Skeletal muscle satellite cell (primary cell): ENCODE measurements around the gene RPP30.
"Not testable (repeated sequence)": the region's sequence is repeated elsewhere in the genome, so short reads cannot be mapped to it uniquely, and the experiment has no call there.

Experiments
- H3K27me3 ChIP-seq: 2 replicates; pipeline ENCODE4 v1.7.0; 2013; ENCODE audit warnings: low read length; ENCODE audit not compliant: control insufficient read depth, insufficient read depth
- H3K36me3 ChIP-seq: 2 replicates; pipeline ENCODE4 v1.7.0; 2013; ENCODE audit warnings: mild to moderate bottlenecking, control low read depth, low read length; ENCODE audit not compliant: insufficient read depth
- H3K4me1 ChIP-seq: 2 replicates; pipeline ENCODE4 v1.7.0; 2013; ENCODE audit warnings: low read length; ENCODE audit not compliant: control insufficient read depth, insufficient read depth
- H3K4me2 ChIP-seq: 2 replicates; pipeline ENCODE4 v1.7.0; 2013; ENCODE audit warnings: mild to moderate bottlenecking, low read length
- H3K4me3 ChIP-seq: 2 replicates; pipeline ENCODE4 v1.7.0; 2013; ENCODE audit warnings: low read length
- H3K9ac ChIP-seq: 2 replicates; pipeline ENCODE4 v1.7.0; 2013; ENCODE audit warnings: mild to moderate bottlenecking, low read depth, low read length, moderate library complexity
- H3K9me3 ChIP-seq: replicated peaks from 2 replicates; pipeline ENCODE4 v1.7.0; 2013; ENCODE audit warnings: mild to moderate bottlenecking, control low read depth, low read length

The RPP30 gene

DNA sequence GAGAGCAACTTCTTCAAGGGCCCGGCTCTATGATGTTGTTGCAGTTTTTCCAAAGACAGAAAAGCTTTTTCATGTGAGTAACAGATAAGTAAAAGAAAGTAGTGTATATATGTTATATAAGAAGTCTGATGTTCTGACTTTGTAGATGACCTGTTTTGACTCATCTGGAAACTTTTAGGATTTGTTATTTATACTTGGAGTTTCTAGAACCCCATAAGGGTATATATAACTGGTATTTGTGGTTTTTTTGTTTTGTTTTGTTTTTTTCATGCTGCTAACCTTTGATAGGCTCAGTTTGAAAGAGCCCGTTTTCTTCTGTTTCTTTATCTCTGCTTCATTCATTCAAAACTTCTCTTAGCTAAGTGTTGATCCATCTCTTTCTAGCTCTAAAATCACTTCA, 7.3 kb downstream of the RPP30 start:
- H3K4me1 ChIP-seq: peaks cover 4% of the 10 kb centered on the region
- peaks cover 31% of the 10 kb centered on the region for H3K36me3 ChIP-seq
- H3K4me2 ChIP-seq: no peak overlapping the region
- no peak overlapping the region for H3K9ac ChIP-seq
- H3K4me3 ChIP-seq: no peak overlapping the region
- H3K27me3 ChIP-seq: no peaks in the 10 kb centered on the region
- no peaks in the 10 kb centered on the region for H3K9me3 ChIP-seq

DNA sequence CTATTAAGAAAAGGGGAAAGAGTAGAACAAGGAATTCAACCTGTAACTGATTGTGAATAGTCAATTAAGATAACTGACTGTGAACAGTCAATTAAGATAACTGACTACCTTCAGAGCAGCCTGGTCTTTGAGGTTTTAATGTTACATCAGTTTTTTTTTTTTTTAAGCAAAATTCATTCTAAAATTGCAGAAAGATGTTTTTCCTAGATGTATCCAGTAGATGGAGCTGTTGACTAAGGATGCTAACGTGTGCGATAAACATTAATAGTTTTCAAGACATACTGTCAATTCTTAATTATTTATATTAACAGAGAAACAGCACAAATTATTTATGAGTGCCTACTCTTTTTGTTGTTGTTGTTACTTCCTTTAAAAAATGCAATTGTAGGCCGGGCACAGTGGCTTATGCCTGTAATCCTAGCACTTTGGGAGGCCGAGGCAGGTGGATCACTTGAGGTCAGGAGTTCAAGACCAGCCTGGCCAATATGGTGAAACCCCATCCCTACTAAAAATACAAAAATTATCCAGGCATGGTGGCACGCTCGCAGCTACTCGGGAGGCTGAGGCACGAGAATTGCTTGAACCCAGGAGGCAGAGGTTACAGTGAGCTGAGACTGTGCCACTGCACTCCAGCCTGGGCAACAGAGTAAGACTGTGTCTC, 8.4 kb downstream of the RPP30 start:
- not testable (repeated sequence) for H3K4me3 ChIP-seq, H3K4me2 ChIP-seq, H3K9me3 ChIP-seq, H3K27me3 ChIP-seq, H3K9ac ChIP-seq
- peaks cover 31% of the 10 kb centered on the region for H3K36me3 ChIP-seq
- peaks cover 15% of the 10 kb centered on the region for H3K4me1 ChIP-seq

DNA sequence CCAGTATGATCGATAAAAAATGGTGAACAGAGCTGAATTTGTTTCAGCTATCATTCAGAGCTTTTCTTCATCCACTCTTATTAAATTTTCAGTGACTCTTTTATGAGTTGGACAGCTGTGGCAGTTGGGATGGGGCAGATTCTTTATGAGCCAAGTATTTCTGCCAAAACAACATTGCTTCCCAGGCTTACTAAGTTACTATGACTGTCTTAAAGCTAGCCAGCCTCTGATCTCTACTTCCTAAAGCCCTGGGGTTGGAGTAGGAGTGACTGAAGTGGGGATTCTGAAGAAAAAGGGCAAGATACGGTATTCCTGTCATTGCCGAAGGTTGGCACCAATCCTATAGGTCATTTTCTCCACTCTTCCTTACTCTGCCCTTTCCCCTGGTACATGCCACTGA, 12.7 kb downstream of the RPP30 start:
- peak overlapping the region; percentile 80 for H3K9ac ChIP-seq
- H3K36me3 ChIP-seq: peaks cover 31% of the 10 kb centered on the region
- peaks cover 33% of the 10 kb centered on the region for H3K4me1 ChIP-seq
- peak overlapping the region; percentile 45 for H3K4me3 ChIP-seq
- H3K9me3 ChIP-seq: no peaks in the 10 kb centered on the region
- peak overlapping the region; percentile 71 for H3K4me2 ChIP-seq
- H3K27me3 ChIP-seq: no peaks in the 10 kb centered on the region

DNA sequence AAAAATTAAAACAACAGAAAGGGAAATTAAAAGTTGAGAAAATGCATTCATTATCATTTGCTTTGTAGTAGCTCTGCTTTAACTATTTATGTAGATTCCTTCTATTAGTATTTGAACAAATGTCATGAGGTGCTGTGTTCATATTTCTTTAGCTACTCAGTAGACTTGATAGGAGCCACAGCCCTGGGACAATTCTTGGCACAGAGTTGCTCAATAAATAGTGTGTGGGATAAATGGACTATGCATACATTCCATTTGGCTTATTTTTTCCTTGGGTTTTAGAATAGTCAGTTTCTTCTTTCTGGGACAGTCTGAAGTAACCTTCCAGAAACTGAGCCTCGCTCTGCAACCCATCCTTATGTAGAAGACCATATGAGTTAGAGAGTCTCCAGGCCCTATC, 13.4 kb downstream of the RPP30 start:
- peaks cover 40% of the 10 kb centered on the region for H3K4me1 ChIP-seq
- no peaks in the 10 kb centered on the region for H3K9me3 ChIP-seq
- peak overlapping the region; percentile 80 for H3K9ac ChIP-seq
- peak overlapping the region; percentile 45 for H3K4me3 ChIP-seq
- peaks cover 25% of the 10 kb centered on the region for H3K36me3 ChIP-seq
- no peaks in the 10 kb centered on the region for H3K27me3 ChIP-seq
- peak overlapping the region; percentile 71 for H3K4me2 ChIP-seq

DNA sequence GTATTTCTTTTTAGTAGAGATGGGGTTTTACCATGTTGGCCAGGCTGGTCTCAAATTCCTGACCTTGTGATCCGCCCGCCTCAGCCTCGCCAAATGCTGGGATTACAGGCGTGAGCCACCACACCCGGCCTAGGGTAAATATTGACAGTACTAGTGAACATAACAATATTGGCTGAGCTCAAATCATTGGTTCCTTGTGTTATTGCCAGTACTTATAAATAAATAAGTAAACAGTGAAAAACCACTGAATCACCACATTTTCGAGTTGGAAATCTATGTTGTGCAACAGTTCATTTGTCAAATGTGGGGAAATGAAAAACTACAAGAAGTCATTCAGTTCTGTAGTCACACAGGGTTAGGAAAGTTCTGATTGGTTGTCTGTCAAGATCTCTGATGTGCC, 15.8 kb downstream of the RPP30 start:
- Histone ChIP-seq H3K4me3 (no peak overlapping the region), H3K4me2 (no peak overlapping the region), H3K9me3 (no peaks in the 10 kb centered on the region), H3K27me3 (no peaks in the 10 kb centered on the region), H3K36me3 (peaks cover 32% of the 10 kb centered on the region), H3K9ac (no peak overlapping the region), H3K4me1 (peaks cover 42% of the 10 kb centered on the region)

DNA sequence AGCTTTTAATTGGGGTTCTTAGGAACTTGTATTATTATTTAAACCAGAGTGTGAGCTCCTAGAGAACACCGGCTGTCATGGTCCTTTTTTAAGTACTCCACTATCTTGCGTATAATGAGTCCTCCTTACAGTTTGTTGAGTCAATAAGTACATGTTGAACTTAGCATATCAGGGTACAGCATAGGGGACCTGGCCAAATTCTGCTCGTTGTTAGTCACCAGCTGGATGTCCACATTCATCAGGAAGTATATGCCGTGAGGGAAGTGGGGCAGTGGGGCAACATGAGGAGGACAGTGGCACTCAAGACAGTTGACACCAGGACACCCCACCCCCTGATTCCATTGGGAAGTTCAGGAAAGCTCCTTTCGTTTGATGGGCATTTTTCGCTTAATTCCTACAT, 16.6 kb downstream of the RPP30 start:
- Histone ChIP-seq H3K9me3 (no peaks in the 10 kb centered on the region), H3K4me3 (no peak overlapping the region), H3K4me2 (no peak overlapping the region), H3K4me1 (peaks cover 42% of the 10 kb centered on the region), H3K36me3 (peaks cover 38% of the 10 kb centered on the region), H3K9ac (no peak overlapping the region), H3K27me3 (no peaks in the 10 kb centered on the region)

DNA sequence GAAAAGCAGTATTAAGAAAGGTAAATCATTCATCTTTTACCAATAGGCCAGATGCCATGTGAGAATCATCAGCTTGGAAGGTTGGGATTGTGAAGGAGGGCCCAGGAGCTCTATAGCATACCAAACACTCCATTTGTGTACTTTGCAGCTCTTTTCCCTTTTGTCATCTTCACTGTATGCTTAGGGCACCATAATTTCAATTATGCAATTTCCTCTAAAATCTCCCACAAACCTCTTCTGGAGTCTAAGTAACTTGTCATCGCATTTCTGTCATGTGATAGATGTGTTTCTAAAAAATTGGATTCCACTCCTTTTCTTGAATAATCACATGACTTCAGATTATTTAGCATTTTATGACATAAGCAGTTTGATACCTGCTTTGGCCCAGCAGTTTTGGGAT, 17.9 kb downstream of the RPP30 start:
- H3K4me2 ChIP-seq: no peak overlapping the region
- no peaks in the 10 kb centered on the region for H3K9me3 ChIP-seq
- peak overlapping the region; percentile 17 for H3K9ac ChIP-seq
- H3K27me3 ChIP-seq: no peaks in the 10 kb centered on the region
- peaks cover 32% of the 10 kb centered on the region for H3K4me1 ChIP-seq
- no peak overlapping the region for H3K4me3 ChIP-seq
- peaks cover 43% of the 10 kb centered on the region for H3K36me3 ChIP-seq

DNA sequence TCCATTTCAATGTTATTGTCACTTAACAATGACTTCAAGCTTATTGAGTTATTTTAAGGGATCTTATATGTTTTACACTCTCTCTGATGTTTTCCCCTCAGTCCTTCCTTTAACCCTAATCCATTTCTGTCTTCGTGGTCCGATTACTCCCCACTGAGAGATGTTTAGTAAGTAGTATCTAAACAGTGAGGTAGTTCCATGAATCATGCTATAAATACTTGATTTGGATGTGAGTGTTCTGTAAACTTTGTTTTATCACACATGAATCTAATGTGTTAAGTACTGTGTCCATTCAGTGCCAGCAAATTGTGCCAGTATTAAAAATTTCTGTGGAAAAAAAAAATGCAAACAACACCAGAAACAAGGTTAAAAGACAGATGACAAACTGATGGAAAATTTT, 18.6 kb downstream of the RPP30 start:
- no peak overlapping the region for H3K4me3 ChIP-seq
- H3K4me1 ChIP-seq: peaks cover 26% of the 10 kb centered on the region
- H3K9me3 ChIP-seq: no peaks in the 10 kb centered on the region
- no peaks in the 10 kb centered on the region for H3K27me3 ChIP-seq
- H3K36me3 ChIP-seq: peaks cover 43% of the 10 kb centered on the region
- no peak overlapping the region for H3K4me2 ChIP-seq
- H3K9ac ChIP-seq: no peak overlapping the region

DNA sequence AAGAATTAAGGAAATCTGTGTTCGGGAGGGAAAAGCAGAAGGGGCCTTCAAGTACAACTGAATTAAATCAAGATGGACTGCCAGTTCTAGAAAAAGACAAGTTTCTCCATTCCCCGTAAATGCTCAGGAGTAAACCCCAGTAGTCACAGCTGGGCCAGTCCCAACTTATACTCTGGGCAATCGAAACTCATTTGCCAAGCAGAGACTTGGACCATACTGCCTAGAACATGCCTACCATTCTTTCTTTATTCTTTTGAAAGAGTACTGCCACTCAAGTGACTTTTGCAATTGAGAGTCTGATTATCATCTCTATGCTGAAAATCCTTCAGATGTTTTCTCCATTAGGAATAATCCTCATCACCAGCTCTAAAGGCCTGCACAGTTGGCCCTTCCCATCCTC, 21.4 kb downstream of the RPP30 start:
- no peaks in the 10 kb centered on the region for H3K9me3 ChIP-seq
- no peak overlapping the region for H3K9ac ChIP-seq
- no peak overlapping the region for H3K4me3 ChIP-seq
- H3K4me1 ChIP-seq: peaks cover 11% of the 10 kb centered on the region
- no peaks in the 10 kb centered on the region for H3K27me3 ChIP-seq
- H3K36me3 ChIP-seq: peaks cover 36% of the 10 kb centered on the region
- H3K4me2 ChIP-seq: no peak overlapping the region

DNA sequence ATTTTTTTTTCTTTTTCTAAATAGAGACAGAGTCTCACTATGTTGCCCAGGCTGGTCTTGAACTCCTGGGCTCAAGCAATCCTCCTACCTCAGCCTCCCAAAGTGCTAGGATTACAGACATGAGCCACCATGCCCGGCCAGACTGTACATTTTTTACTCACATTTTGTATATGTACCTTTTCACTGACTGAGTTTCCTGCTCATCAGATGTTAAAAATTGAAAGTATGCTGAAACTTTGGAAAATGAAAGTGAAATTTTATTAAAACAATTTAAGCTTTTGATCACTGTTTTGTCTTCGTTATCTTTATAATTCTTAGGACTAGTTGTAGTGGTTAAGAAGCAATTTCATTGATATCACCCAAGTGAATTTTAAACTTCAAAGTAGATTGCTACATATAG, 25.1 kb downstream of the RPP30 start:
- H3K4me1 ChIP-seq, H3K9me3 ChIP-seq, H3K9ac ChIP-seq, H3K27me3 ChIP-seq, H3K4me2 ChIP-seq, H3K4me3 ChIP-seq: not testable (repeated sequence)
- H3K36me3 ChIP-seq: peaks cover 34% of the 10 kb centered on the region

DNA sequence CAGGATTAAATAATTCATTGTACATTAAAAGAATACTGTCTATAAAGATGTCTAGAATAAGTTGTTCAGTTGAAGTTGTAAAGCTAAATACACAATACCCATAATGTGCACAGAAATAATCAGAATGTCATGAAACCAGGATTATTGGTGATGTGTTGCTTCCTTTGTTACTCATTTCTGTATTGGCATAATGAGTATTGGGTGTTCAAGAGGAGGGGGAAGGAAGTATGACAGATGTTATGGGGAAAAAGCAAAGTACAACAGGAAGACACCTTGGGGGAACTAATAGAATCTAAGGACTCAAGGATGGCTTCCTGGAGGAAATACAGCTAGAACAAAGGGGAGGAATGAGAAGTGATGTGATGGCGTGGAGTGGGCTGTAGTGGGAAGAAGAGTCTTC, 34.2 kb downstream of the RPP30 start:
- peaks cover 10% of the 10 kb centered on the region for H3K4me1 ChIP-seq
- H3K9me3 ChIP-seq: no peaks in the 10 kb centered on the region
- no peaks in the 10 kb centered on the region for H3K27me3 ChIP-seq
- peaks cover 11% of the 10 kb centered on the region for H3K36me3 ChIP-seq
- H3K4me3 ChIP-seq: no peak overlapping the region
- no peak overlapping the region for H3K4me2 ChIP-seq
- no peak overlapping the region for H3K9ac ChIP-seq

DNA sequence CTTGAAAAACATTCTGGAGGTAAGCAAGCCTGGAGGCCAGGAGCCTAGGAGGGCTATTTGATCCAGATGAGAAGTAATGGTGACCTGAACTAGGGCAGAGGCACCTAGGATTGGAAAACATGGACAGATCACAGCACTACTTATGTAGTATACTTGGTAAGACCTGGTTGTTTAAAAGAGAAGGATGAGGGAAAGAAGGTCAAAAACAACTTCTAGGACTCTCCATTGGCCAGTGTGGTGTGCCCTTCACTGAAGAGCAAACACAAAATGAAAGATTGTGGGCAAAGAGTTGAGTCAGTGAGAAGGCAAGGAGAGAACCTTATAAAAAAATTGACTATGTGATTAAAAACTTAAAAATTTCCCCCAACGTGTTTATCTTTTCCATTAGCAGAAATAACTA, 34.8 kb downstream of the RPP30 start:
- Histone ChIP-seq H3K9me3 (no peaks in the 10 kb centered on the region), H3K4me1 (peaks cover 10% of the 10 kb centered on the region), H3K4me3 (no peak overlapping the region), H3K4me2 (no peak overlapping the region), H3K36me3 (peaks cover 5% of the 10 kb centered on the region), H3K27me3 (no peaks in the 10 kb centered on the region), H3K9ac (no peak overlapping the region)
